ENCODE measurements around the gene KLHL22.
"Not testable (repeated sequence)": the region's sequence is repeated elsewhere in the genome, so short reads cannot be mapped to it uniquely, and the experiment has no call there.

The KLHL22 gene

DNA sequence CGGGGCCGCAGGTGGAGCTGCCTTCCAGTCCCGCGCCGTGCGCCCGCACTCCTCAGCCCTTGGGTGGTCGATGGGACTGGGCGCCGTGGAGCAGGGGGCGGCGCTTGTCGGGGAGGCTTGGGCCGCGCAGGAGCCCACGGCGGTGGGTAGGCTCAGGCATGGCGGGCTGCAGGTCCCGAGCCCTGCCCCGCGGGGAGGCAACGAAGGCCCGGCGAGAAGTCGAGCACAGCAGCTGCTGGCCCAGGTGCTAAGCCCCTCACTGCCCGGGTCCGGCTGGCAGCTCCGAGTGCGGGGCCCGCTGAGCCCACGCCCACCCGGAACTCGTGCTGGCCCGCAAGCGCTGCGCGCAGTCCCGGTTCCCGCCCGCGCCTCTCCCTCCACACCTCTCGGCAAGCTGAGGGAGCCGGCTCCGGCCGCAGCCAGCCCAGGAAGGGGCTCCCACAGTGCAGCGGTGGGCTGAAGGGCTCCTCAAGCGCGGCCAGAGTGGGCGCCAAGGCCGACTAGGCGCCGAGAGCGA lies 103.2 kb downstream of the KLHL22 start:
- intact Hi-C loops (cut with DNase I), result not testable (repeated sequence)
- peak in 1 of 10 donors; percentile 81 for DNase-seq
